ENCODE data around the gene DNAJC5. TPM values are rescaled to one million over a fixed set of nuclear protein-coding genes. Genes with fewer than 3 reads are reported as not detected.

DNAJC5 gene
- total and polyA plus RNA-seq, 2 of the 8 experiments (the other 6 are each of a cell fraction or from before 2014, with no cell fraction given), result 19.2 to 31.2 TPM

DNA sequence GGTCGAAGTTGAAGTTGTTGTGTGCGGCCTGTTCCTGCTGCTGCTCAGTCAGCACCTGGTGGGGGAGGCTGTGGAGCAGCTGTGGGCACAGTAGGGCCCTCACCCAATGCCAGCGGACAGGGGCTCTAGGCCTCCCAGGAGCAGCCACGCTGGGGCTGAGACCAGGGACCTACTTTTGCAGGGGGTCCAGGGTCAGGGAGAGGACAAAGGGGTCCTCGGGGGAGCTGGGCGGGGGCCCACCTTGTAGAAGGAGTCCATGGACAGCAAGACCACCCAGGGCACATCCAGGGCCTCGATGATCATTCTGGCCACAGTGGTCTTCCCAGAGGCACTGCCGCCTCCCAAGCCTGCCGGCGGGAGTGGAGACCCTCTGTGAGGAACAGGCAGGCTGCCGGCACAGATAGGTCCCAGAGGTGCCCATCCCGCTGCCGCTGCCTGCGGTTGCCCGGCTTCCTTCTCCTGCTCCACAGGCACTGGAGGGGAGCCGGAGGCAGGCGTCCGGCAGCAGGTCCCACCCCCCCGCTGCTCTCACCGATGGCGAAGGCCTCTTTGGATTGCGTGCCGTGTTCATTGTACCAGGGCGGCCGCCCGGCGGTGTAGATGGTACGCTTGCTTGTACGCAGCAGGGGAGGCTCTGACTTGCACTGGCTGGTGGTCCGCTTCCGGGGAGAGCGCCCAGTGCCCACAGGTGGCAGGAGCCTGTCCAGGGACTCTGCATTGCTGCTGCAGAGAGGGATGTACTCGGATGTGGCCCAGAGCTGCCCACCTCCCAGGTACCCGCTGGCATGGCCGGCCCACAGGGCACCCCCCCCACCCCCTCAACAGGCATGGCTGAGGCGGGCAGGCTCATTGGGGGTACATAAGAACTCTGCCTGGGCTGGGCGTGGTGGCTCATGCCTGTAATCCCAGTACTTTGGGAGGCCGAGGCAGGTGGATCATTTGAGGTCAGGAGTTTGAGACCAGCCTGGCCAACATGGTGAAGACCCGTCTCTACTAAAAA lies 51.3 kb downstream of the DNAJC5 start:
- peaks cover 31 to 47% of the 10 kb centered on the region in 2 experiments for H4K20me1 ChIP-seq (replicated peaks in 1 of 2; ENCODE audit: control insufficient read depth in 1 of 2, insufficient read depth in 2 of 2, low read length in 2 of 2)
- no peak overlapping the region for H3K27ac ChIP-seq (ENCODE audit: low read depth, low read length)
- H3K56ac ChIP-seq (replicated peaks; ENCODE audit: insufficient read length, low read depth, low read length), result no peak overlapping the region
- peaks cover 18% of the 10 kb centered on the region for H3K79me1 ChIP-seq (ENCODE audit: low read depth, low read length)
- no peak overlapping the region for H2AFZ ChIP-seq (ENCODE audit: low read length)
- H3K23me2 ChIP-seq (ENCODE audit: low read depth, low read length), result peaks cover 5% of the 10 kb centered on the region
- FAIRE-seq, result no peak
- H4K5ac ChIP-seq (ENCODE audit: insufficient read length, low read depth, low read length), result no peak overlapping the region
- no peak overlapping the region for H2BK20ac ChIP-seq (ENCODE audit: low read length)
- H3K4me2 ChIP-seq (ENCODE audit: insufficient read depth in 1 of 2, low read depth in 2 of 2, low read length in 2 of 2), result no peak overlapping the region
- no peaks in the 10 kb centered on the region for H3K9me3 ChIP-seq (ENCODE audit: insufficient read depth in 2 of 2, low read depth in 1 of 2, low read length in 1 of 2)
- H2BK12ac ChIP-seq (ENCODE audit: low read depth, low read length), result no peak overlapping the region
- H3K4me1 ChIP-seq (replicated peaks in 1 of 4; ENCODE audit: control insufficient read depth in 3 of 4, insufficient read depth in 4 of 4, low read length in 3 of 4), result peaks cover 0 to 31% (median 20%) of the 10 kb centered on the region in 4 experiments; a peak in 6 of 7 replicates
- no peak overlapping the region for H2BK15ac ChIP-seq (ENCODE audit: low read length)
- H3K18ac ChIP-seq (ENCODE audit: extremely low read depth, low read length), result no peak overlapping the region
- no peak overlapping the region for H3K23ac ChIP-seq (ENCODE audit: insufficient read length)
- POLR2A ChIA-PET (ENCODE audit: partially characterized antibody), result interaction anchor here (0.6 kb wide), 1 partner anchor 8 kb away, joined by 4 read pairs; no protein-coding TSS in a partner anchor
- no peak overlapping the region for H3K4me3 ChIP-seq (ENCODE audit: extremely low read depth in 1 of 4, insufficient read depth in 2 of 4, low read depth in 3 of 4, low read length in 4 of 4)
- H2BK5ac ChIP-seq (ENCODE audit: low read depth, low read length), result no peak overlapping the region
- H3K36me3 ChIP-seq (ENCODE audit: control insufficient read depth in 2 of 4, insufficient read depth in 4 of 4, low read length in 3 of 4), result peaks cover 3 to 21% (median 12%) of the 10 kb centered on the region in 4 experiments; a peak in 5 of 8 replicates
- CTCF ChIA-PET (ENCODE audit: partially characterized antibody), result interaction anchor here (0.6 kb wide), 1 partner anchor 130 kb away, joined by 4 read pairs; no protein-coding TSS in a partner anchor
- DNase-seq (ENCODE audit: low read depth in 1 of 2, low spot score in 2 of 2), result no peak
- H2BK120ac ChIP-seq (replicated peaks; ENCODE audit: low read depth, low read length), result no peak overlapping the region
- H3K9ac ChIP-seq (replicated peaks in 1 of 4; ENCODE audit: extremely low read depth in 1 of 4, low read depth in 3 of 4, low read length in 3 of 4), result no peak overlapping the region
- H4K8ac ChIP-seq (ENCODE audit: extremely low read depth, insufficient read depth, low read length), result no peak overlapping the region
- H3K14ac ChIP-seq (ENCODE audit: insufficient read length), result no peak overlapping the region
- no peak overlapping the region for H4K91ac ChIP-seq (replicated peaks; ENCODE audit: insufficient read length, low read length)
- H3K4ac ChIP-seq (replicated peaks; ENCODE audit: insufficient read length, low read depth, low read length), result no peak overlapping the region
- peaks cover 0 to 46% of the 10 kb centered on the region in 2 experiments; a peak in 1 of 4 replicates for H3K79me2 ChIP-seq (ENCODE audit: control insufficient read depth in 1 of 2, insufficient read depth in 2 of 2, low read length in 2 of 2)
- H2AK5ac ChIP-seq (ENCODE audit: low read depth, low read length), result no peak overlapping the region
- no peaks in the 10 kb centered on the region for H3K27me3 ChIP-seq (replicated peaks in 1 of 4; ENCODE audit: control insufficient read depth in 3 of 4, extremely low read depth in 1 of 4, insufficient read depth in 3 of 4, low read length in 3 of 4)
- WGBS, 2 experiments (ENCODE audit: extremely low coverage in 1 of 2, insufficient coverage in 1 of 2, insufficient read length in 1 of 2, insufficient replicate concordance in 2 of 2, low coverage in 1 of 2, low lambda C conversion rate in 2 of 2, missing lambda C conversion rate in 1 of 2), result 95% methylated on average over 36 of the region's 39 CpGs; no CpG with 5 or more reads in 1 of the 2 experiments
- no peak for TF ChIP-seq JUN (IDR thresholded peaks at IDR 0.05; ENCODE audit: low read depth, low read length)
- TF ChIP-seq SIX5 (IDR thresholded peaks at IDR 0.05; ENCODE audit: low read depth, low read length), result no peak
- no peak for TF ChIP-seq CREB1 (IDR thresholded peaks at IDR 0.05)
- TF ChIP-seq HDAC2 (IDR thresholded peaks at IDR 0.05; ENCODE audit: borderline replicate concordance in 1 of 2, low read depth in 2 of 2, low read length in 2 of 2), result no peak
- no peak for TF ChIP-seq EP300 (IDR thresholded peaks at IDR 0.05; ENCODE audit: borderline replicate concordance in 1 of 2, low read depth in 2 of 2, low read length in 2 of 2)
- no peak for TF ChIP-seq GTF2F1 (IDR thresholded peaks at IDR 0.05; ENCODE audit: borderline replicate concordance, low read depth, low read length)
- TF ChIP-seq POU5F1 (IDR thresholded peaks at IDR 0.05; ENCODE audit: low read depth, low read length), result no peak
- no peak for TF ChIP-seq RBBP5 (IDR thresholded peaks at IDR 0.05; ENCODE audit: borderline replicate concordance, low read depth, low read length)
- no peak for TF ChIP-seq NANOG (IDR thresholded peaks at IDR 0.05; ENCODE audit: insufficient read depth, low read depth, low read length, poor library complexity, severe bottlenecking)
- no peak for TF ChIP-seq BACH1 (IDR thresholded peaks at IDR 0.05; ENCODE audit: low read length)

Data from H1 (cell line).